GM12872 (cell line): ENCODE data around the gene CEP104.

Experiments used
- TF ChIP-seq, protein P1 (sequence below): IDR thresholded peaks from 3 replicates; pipeline ENCODE4 v1.5.1; 2011; ENCODE audit warnings: low read depth, mild to moderate bottlenecking, low read length, moderate library complexity; ENCODE audit not compliant: insufficient read depth

CEP104 gene

DNA sequence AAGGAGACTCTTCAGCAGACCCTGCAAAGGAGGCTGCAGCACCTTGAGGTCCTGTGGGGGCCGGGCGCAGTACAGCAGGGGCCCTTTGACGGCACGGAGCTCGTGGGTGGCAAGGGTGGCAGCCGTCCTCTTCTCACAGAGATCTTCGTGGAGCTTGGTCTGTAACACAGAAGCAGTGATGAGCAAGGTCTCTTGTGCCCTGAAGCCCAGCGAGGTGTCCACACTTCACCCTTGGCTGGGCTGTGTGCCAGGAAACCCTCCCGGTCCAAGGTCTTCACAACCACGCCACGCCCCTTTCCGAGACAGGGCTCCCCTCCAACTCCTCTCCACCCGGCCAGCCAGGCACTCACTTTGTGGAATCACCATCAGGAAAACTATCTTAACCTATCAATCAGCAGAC, 72.0 kb downstream of the CEP104 start:
- TF ChIP-seq, protein P1, sequence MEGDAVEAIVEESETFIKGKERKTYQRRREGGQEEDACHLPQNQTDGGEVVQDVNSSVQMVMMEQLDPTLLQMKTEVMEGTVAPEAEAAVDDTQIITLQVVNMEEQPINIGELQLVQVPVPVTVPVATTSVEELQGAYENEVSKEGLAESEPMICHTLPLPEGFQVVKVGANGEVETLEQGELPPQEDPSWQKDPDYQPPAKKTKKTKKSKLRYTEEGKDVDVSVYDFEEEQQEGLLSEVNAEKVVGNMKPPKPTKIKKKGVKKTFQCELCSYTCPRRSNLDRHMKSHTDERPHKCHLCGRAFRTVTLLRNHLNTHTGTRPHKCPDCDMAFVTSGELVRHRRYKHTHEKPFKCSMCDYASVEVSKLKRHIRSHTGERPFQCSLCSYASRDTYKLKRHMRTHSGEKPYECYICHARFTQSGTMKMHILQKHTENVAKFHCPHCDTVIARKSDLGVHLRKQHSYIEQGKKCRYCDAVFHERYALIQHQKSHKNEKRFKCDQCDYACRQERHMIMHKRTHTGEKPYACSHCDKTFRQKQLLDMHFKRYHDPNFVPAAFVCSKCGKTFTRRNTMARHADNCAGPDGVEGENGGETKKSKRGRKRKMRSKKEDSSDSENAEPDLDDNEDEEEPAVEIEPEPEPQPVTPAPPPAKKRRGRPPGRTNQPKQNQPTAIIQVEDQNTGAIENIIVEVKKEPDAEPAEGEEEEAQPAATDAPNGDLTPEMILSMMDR: no peak

DNA sequence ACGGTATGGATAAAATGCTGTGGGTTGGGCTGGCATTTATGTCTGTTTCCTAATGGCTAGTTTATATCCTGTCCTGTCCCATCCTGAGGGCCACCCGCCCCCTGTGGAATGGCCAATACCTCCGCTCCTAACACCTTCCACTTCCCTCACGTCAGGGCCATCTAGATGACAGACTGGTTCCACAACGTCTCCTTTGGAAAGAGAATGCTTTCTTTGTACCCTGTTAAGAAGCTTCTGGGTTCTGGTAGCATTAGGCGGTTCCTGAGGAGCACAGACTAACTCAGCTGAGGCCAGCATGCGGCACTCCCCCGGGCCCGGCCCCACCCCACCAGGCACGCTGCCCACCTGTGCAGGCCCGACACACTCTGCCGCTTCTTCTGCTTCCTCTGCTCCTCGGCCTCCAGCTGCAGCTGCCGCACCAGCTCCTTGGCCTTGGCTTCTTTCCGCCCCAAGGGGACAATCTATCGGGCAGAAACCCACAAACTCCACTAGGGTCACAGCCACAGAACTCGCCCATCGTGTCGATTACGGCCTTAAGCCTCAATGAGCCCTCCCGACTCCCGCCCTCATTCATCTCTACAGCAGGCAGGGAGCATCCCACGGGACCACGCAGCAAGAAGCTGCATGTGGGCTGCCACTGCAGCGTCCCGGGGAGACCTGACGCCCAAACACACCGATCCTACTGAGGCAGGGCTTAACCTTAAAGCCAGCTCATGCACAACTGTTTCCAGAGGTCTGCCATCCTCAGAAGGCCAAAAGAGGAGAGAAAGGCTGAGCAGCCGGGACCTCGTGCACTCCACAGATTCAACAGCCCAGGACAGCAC, 73.1 kb downstream of the CEP104 start:
- TF ChIP-seq, protein P1: no peak

DNA sequence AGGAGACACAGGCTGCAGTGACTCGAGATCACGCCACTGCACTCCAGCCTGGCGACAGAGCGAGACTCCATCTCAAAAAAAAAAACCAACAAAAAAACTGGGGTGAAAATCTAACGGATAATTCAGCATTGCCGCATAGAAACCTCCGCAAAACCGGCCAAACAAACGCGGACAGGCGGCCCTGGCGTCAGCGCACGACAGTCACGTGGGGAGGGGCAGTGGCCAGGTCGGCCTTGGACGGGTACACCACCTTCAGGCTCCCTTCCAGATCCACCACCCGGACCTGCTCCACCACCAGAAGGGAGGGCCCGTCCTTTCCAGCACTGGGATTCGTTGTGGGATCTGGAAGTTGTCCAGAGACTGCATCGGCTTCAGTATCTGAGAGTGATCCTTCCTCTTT, 76.1 kb downstream of the CEP104 start:
- TF ChIP-seq, protein P1: no peak

DNA sequence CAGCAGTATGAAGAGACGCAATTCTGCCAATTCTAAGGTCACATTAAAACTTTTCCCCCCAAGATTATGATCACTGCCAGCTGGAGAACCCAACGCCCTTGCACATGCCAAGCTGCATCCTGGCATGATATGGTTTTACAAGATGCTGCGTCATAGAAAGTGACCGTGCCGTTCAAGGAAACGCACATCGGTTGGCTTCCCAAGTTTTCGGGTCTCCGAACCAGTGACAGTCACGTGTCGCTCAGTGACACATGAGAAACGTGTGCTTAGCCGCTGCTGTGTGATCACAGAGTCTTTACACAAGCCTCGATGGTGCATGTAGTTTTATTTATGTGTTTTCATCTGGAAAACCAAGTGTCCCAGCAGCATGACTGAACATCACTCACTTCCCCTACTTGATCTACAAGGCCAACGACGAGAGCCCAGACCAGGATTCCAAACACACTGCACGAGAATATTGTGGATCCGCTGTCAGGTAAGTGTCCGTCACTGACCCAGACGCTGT, 77.0 kb downstream of the CEP104 start:
- TF ChIP-seq, protein P1: no peak

- TF ChIP-seq, protein P1: no peak
Measured at GRCh38 chr1:3779265-3779911, 77.6 kb downstream of the CEP104 start.

GRCh38 chr1:3778590-3779264, 78.3 kb downstream of the CEP104 start:
- TF ChIP-seq, protein P1: no peak
